ENCODE results near the gene KIAA0753. TPM values are rescaled to one million over a fixed set of nuclear protein-coding genes. Genes with fewer than 3 reads are reported as not detected.

Gene KIAA0753
- total RNA-seq, 1 experiment from 2014 or later = 6.6 TPM

- DNase-seq (ENCODE audit: low spot score) = no peak
Observed at GRCh38 chr17:6641247-6641863, 844 bp upstream of the KIAA0753 start.

- DNase-seq (ENCODE audit: low spot score) = no peak
Observed at GRCh38 chr17:6639586-6640535, 650 bp downstream of the KIAA0753 start.

- DNase-seq (ENCODE audit: low spot score) = no peak
Observed at GRCh38 chr17:6639014-6639585, 1.4 kb downstream of the KIAA0753 start.

- DNase-seq (ENCODE audit: low spot score) = no peak
Observed at GRCh38 chr17:6638046-6638908, 2.2 kb downstream of the KIAA0753 start.

GRCh38 chr17:6637458-6637840, 3.1 kb downstream of the KIAA0753 start:
- no peak for DNase-seq (ENCODE audit: low spot score)

GRCh38 chr17:6636616-6637457, 3.7 kb downstream of the KIAA0753 start:
- DNase-seq (ENCODE audit: low spot score) = no peak

- DNase-seq (ENCODE audit: low spot score) = no peak
Observed at GRCh38 chr17:6636105-6636504, 4.4 kb downstream of the KIAA0753 start.

GRCh38 chr17:6633263-6633662, 7.2 kb downstream of the KIAA0753 start:
- no peak for DNase-seq (ENCODE audit: low spot score)

GRCh38 chr17:6632530-6632929, 8.0 kb downstream of the KIAA0753 start:
- DNase-seq (ENCODE audit: low spot score) = no peak

GRCh38 chr17:6630390-6630789, 10.1 kb downstream of the KIAA0753 start:
- DNase-seq (ENCODE audit: low spot score) = no peak

- DNase-seq (ENCODE audit: low spot score) = no peak
Observed at GRCh38 chr17:6627019-6627418, 13.5 kb downstream of the KIAA0753 start.

GRCh38 chr17:6626616-6627015, 13.9 kb downstream of the KIAA0753 start:
- DNase-seq (ENCODE audit: low spot score) = no peak

GRCh38 chr17:6623941-6624340, 16.6 kb downstream of the KIAA0753 start:
- no peak for DNase-seq (ENCODE audit: low spot score)

GRCh38 chr17:6611231-6611630, 29.3 kb downstream of the KIAA0753 start:
- no peak for DNase-seq (ENCODE audit: low spot score)

- DNase-seq (ENCODE audit: low spot score) = no peak
Observed at GRCh38 chr17:6610011-6610410, 30.5 kb downstream of the KIAA0753 start.

GRCh38 chr17:6608321-6608720, 32.2 kb downstream of the KIAA0753 start:
- no peak for DNase-seq (ENCODE audit: low spot score)

GRCh38 chr17:6605142-6605541, 35.4 kb downstream of the KIAA0753 start:
- no peak for DNase-seq (ENCODE audit: low spot score)

GRCh38 chr17:6603744-6604325, 36.7 kb downstream of the KIAA0753 start:
- DNase-seq (ENCODE audit: low spot score) = no peak

GRCh38 chr17:6602141-6602540, 38.4 kb downstream of the KIAA0753 start:
- DNase-seq (ENCODE audit: low spot score) = no peak

GRCh38 chr17:6599364-6599763, 41.1 kb downstream of the KIAA0753 start:
- no peak for DNase-seq (ENCODE audit: low spot score)

- DNase-seq (ENCODE audit: low spot score) = no peak
Observed at GRCh38 chr17:6597727-6598126, 42.8 kb downstream of the KIAA0753 start.

Measured in H4 (cell line).